ENCODE measurements around the gene TSPAN9.

- TF ChIP-seq CTCF (IDR thresholded peaks at IDR 0.05) (no peak), POLR2A (IDR thresholded peaks at IDR 0.05) (no peak)
Observed at GRCh38 chr12:3089588-3089987, 12.4 kb downstream of the TSPAN9 start.
